ENCODE measurements around the gene PTPRG. TPM values are rescaled to one million over a fixed set of nuclear protein-coding genes. Genes with fewer than 3 reads are reported as not detected.

PTPRG gene
- total and polyA plus RNA-seq, 10 of the 15 experiments (the other 5 are each of a cell fraction or from before 2014, with no cell fraction given) = 0.29 to 20.7 (median 1.4) TPM

GRCh38 chr3:61980041-61980440, 418.7 kb downstream of the PTPRG start:
- no peak for FAIRE-seq
- intact Hi-C loops (cut with micrococcal nuclease; ENCODE audit: unreplicated experiment) = no loop called here
- RAD21 ChIA-PET (ENCODE audit: unreplicated experiment) = no interaction called here

More at GRCh38 chr3:61980041-61980440, 418.7 kb downstream of the PTPRG start:
- 41% methylated on average over 4 of the region's 4 CpGs for WGBS (ENCODE audit: insufficient coverage, insufficient replicate concordance, low lambda C conversion rate, missing lambda C conversion rate)
- no TSS peak for BruUV-seq (replicated peaks)
- Histone ChIP-seq H3K79me2 (ENCODE audit: control insufficient read depth, insufficient read depth, low read length) (no peaks in the 10 kb centered on the region), H3K27ac (ENCODE audit: control insufficient read depth, insufficient read depth) (no peak overlapping the region), H3K4me3 (no peak overlapping the region), H3K27me3 (replicated peaks in 1 of 2; ENCODE audit: control insufficient read depth in 2 of 2, insufficient read depth in 2 of 2, low read length in 1 of 2) (no peaks in the 10 kb centered on the region), H4K20me1 (ENCODE audit: control insufficient read depth, insufficient read depth) (no peaks in the 10 kb centered on the region), H2AFZ (ENCODE audit: control insufficient read depth, low read depth, low read length) (no peak overlapping the region), H3K9me3 (replicated peaks; ENCODE audit: control insufficient read depth, insufficient read depth, low read length) (no peaks in the 10 kb centered on the region), H3K9ac (ENCODE audit: control insufficient read depth, insufficient read depth, low read length) (no peak overlapping the region), H3K36me3 (ENCODE audit: control insufficient read depth in 2 of 2, insufficient read depth in 2 of 2, low read length in 1 of 2) (no peaks in the 10 kb centered on the region), H3K4me2 (ENCODE audit: control insufficient read depth, insufficient read depth) (no peak overlapping the region), H3K4me1 (ENCODE audit: control insufficient read depth, insufficient read depth, low read length) (no peaks in the 10 kb centered on the region)
- CTCF ChIA-PET = interaction anchor here (1.1 kb wide), 2 partner anchors 10 to 27 kb away, joined by 3 read pairs; no protein-coding TSS in a partner anchor
- DNase-seq (ENCODE audit: low read depth, low spot score) (no peak), ATAC-seq (no peak)
- in situ Hi-C loops (cut with MboI) = no loop called here
- POLR2A ChIA-PET = no interaction called here
- SMC1A ChIA-PET (ENCODE audit: uncharacterized antibody, unreplicated experiment) = interaction anchor here (0.8 to 1.1 kb wide), 4 partner anchors 10 to 85 kb away, joined by 3 to 4 read pairs (median 3); no protein-coding TSS in a partner anchor
- TF ChIP-seq POLR2A (IDR thresholded peaks at IDR 0.05; ENCODE audit: low read depth, low read length) = no peak
- TF ChIP-seq EED (IDR thresholded peaks at IDR 0.05; ENCODE audit: low read depth) = no peak
- TF ChIP-seq ZBTB40 (IDR thresholded peaks at IDR 0.05; ENCODE audit: borderline replicate concordance) = no peak
- no peak for TF ChIP-seq CUX1 (IDR thresholded peaks at IDR 0.05; ENCODE audit: insufficient replicate concordance, low read depth, low read length)
- TF ChIP-seq RELB (IDR thresholded peaks at IDR 0.05; ENCODE audit: low read depth) = 0 out of 2 replicates have a peak, but pooled peaks have one; percentile 15
- no peak for TF ChIP-seq PAX8 (IDR thresholded peaks at IDR 0.05)
- no peak for TF ChIP-seq KLF5 (IDR thresholded peaks at IDR 0.05; ENCODE audit: partially characterized antibody)
- TF ChIP-seq BRCA1 (IDR thresholded peaks at IDR 0.05; ENCODE audit: low read depth, low read length) = no peak
- TF ChIP-seq MLLT1 (IDR thresholded peaks at IDR 0.05) = peak; percentile 24; the same call in 1 of the 2 replicates
